Stomach (tissue), 9 donors: ENCODE results near the gene PUM2. TPM values are rescaled to one million over a fixed set of nuclear protein-coding genes. Genes with fewer than 3 reads are reported as not detected.

Experiments used
- DNase-seq, 2 donors: peaks; one replicate each; pipeline versions ENCODE4 v3.0.0 to v3.0.0-alpha.2; 2013 to 2019
- H3K27ac ChIP-seq, 5 donors: fragments of 200-600 bp in 4 of 5; sonication (generic) in 4 of 5; one replicate each; pipeline ENCODE4 v1.5.1; 2013 to 2019; ENCODE audit warnings: mild to moderate bottlenecking in 1 of 5, moderate library complexity in 1 of 5
- H3K27me3 ChIP-seq, 3 donors: fragments of 200-600 bp; sonication (generic); one replicate each; pipeline ENCODE4 v1.5.1; 2017 to 2019; ENCODE audit warnings: mixed run types in 1 of 3
- H3K36me3 ChIP-seq, 4 donors: fragments of 200-600 bp; sonication (generic); 1 replicate in 3 of 4; 2 replicates in 1 of 4; pipeline ENCODE4 v1.5.1; 2016 to 2019
- H3K4me1 ChIP-seq, 4 donors: fragments of 200-600 bp; sonication (generic); one replicate each; pipeline ENCODE4 v1.5.1; 2016 to 2019
- H3K4me3 ChIP-seq, 4 donors: fragments of 200-600 bp; sonication (generic) in 3 of 4; one replicate each; pipeline ENCODE4 v1.5.1; 2016 to 2019; ENCODE audit warnings: mild to moderate bottlenecking in 1 of 4
- H3K9me3 ChIP-seq, 4 donors: fragments of 200-600 bp; sonication (generic); one replicate each; pipeline ENCODE4 v1.5.1; 2016 to 2019
- EP300 ChIP-seq: sonication (generic); formaldehyde crosslinking; IDR thresholded peaks from one replicate; pipeline ENCODE4 v1.6.1; 2017; ENCODE audit warnings: antibody characterized with exemption
- POLR2A ChIP-seq, 4 donors: fragments of 450-650 bp; IDR thresholded peaks; one replicate each; pipeline ENCODE4 v1.6.1; 2016; ENCODE audit warnings: antibody characterized with exemption in 4 of 4, control low read depth in 2 of 4, mild to moderate bottlenecking in 1 of 4, moderate library complexity in 1 of 4
- POLR2AphosphoS5 ChIP-seq, 3 donors: sonication (generic); formaldehyde crosslinking; IDR thresholded peaks; one replicate each; pipeline ENCODE4 v1.6.1; 2016; ENCODE audit warnings: antibody characterized with exemption in 3 of 3
- WGBS, 5 donors: extraction: QIAGEN DNeasy Blood & Tissue Kit in 3 of 5; methylation state at CpG; one replicate each; pipeline versions ENCODE4 v1.1.5 to v1.1.7; 2013 to 2018; 5-methylcytosine and 5-hydroxymethylcytosine counted together
- intact Hi-C: fragments of 100-400 bp; cut with DNase I; formaldehyde crosslinking; loops from one replicate; pipeline ENCODE4 v1.15.1; 2023; ENCODE audit warnings: low total_unique reads
- polyA plus RNA-seq, 3 donors: library from polyadenylated mRNA; stranded (reverse); fragments of 200-250 nt; gene quantifications; one replicate each; pipeline ENCODE4 v1.2.3, GENCODE V29; 2013
- total RNA-seq, 5 donors: library from RNA; depleted of rRNA; stranded (reverse); fragments of >200 nt; gene quantifications; one replicate each; pipeline versions ENCODE4 v1.1.0 to v1.2.3, GENCODE V29; 2014 to 2016
- TF ChIP-seq, protein P1 (sequence below), 7 experiments: fragments of 450-650 bp in 4 of 7; fragments of 200-600 bp in 3 of 7; sonication (generic) in 3 of 7; IDR thresholded peaks; one replicate each; pipeline ENCODE4 v1.5.1; 2016 to 2019; ENCODE audit warnings: antibody characterized with exemption in 7 of 7, control low read depth in 2 of 7, mild to moderate bottlenecking in 1 of 7
- donor health status: healthy with polysubstance abuse.
- donor health status: Bipolar disorder and iron deficiency.
- donor health status: healthy.

The PUM2 gene
- total and polyA plus RNA-seq, 8 donors: 20.9 to 128 (median 39.7) TPM

DNA sequence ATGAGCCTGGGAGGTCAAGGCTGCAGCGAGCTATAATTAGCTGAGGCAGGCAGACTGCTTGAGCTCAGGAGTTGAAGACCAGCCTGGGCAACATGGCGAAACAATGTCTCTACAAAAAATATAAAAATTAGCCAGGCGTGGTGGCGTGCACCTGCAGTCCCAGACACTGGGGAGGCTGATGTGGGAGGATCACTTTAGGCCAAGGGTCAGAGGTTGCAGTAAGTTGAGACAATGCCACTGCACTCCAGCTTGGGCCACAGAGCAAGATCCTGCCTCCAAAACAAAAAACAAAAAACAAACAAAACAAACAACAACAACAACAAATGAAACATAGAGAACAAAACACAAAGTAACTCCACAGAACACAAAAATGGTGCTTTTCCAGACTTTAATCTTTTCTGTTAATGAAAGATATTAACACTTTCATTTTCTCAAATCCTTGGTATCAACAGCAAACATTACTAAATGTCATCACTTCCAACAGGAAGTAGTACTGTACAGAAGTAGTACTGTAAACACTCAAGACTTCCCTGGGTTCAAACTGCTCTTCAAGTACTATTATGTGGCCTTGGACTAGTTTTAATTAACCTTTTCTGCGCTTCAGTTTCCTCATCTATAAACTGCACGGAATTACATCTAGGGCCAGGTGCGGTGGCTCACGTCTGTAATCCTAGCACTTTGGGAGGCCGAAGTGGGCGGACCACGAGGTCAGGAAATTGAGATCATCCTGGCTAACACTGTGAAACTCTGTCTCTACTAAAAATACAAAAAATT lies 27.9 kb downstream of the PUM2 start:
- 91 to 93% (median 92%) methylated on average over 11 of the region's 11 CpGs for WGBS, 5 donors
- H3K4me1 ChIP-seq: peaks cover 19 to 78% (median 49%) of the 10 kb centered on the region in 4 donors

DNA sequence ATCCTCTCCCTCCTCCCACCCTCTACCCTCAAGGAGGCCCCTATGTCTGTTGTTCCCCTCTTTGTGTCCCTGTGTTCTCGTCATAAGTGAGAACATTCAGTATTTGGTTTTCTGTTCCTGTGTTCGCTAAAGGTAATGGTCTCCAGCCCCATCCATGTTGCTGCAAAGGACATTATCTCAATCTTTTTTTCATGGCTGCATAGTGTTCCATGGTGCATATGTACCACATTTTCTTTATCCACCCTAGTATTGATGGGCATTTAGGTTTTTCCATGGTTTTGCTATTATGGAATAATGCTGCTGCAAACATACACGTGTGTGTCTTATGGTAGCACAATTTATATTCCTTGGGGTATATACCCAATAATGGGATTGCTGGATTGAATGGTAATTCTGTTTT lies 33.0 kb downstream of the PUM2 start:
- H3K4me1 ChIP-seq: peaks cover 0 to 36% (median 12%) of the 10 kb centered on the region in 4 donors
- H3K9me3 ChIP-seq: no peaks in the 10 kb centered on the region
- WGBS, 5 donors: 92 to 99% (median 96%) methylated on average over 3 of the region's 3 CpGs
- peaks cover 22 to 87% (median 82%) of the 10 kb centered on the region in 4 donors for H3K36me3 ChIP-seq
- no peak overlapping the region for H3K4me3 ChIP-seq
- no peak for DNase-seq
- intact Hi-C loops: no loop called here
- H3K27me3 ChIP-seq: no peaks in the 10 kb centered on the region
- no peak overlapping the region for H3K27ac ChIP-seq
- TF ChIP-seq POLR2AphosphoS5 (IDR thresholded peaks at IDR 0.05) (no peak), POLR2A (IDR thresholded peaks at IDR 0.05) (no peak), EP300 (no peak)
- TF ChIP-seq, protein P1, sequence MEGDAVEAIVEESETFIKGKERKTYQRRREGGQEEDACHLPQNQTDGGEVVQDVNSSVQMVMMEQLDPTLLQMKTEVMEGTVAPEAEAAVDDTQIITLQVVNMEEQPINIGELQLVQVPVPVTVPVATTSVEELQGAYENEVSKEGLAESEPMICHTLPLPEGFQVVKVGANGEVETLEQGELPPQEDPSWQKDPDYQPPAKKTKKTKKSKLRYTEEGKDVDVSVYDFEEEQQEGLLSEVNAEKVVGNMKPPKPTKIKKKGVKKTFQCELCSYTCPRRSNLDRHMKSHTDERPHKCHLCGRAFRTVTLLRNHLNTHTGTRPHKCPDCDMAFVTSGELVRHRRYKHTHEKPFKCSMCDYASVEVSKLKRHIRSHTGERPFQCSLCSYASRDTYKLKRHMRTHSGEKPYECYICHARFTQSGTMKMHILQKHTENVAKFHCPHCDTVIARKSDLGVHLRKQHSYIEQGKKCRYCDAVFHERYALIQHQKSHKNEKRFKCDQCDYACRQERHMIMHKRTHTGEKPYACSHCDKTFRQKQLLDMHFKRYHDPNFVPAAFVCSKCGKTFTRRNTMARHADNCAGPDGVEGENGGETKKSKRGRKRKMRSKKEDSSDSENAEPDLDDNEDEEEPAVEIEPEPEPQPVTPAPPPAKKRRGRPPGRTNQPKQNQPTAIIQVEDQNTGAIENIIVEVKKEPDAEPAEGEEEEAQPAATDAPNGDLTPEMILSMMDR (IDR thresholded peaks at IDR 0.05): no peak

More for the DNA sequence above, 27.9 kb downstream of the PUM2 start:
- TF ChIP-seq, protein P1 (IDR thresholded peaks at IDR 0.05): no peak
- TF ChIP-seq EP300 (no peak), POLR2AphosphoS5 (IDR thresholded peaks at IDR 0.05) (no peak), POLR2A (IDR thresholded peaks at IDR 0.05) (no peak)
- no peak overlapping the region for H3K4me3 ChIP-seq
- H3K27me3 ChIP-seq: no peaks in the 10 kb centered on the region
- no peaks in the 10 kb centered on the region for H3K9me3 ChIP-seq
- intact Hi-C loops: no loop called here
- H3K36me3 ChIP-seq: peaks cover 14 to 73% (median 61%) of the 10 kb centered on the region in 4 donors
- no peak for DNase-seq
- no peak overlapping the region for H3K27ac ChIP-seq

DNA sequence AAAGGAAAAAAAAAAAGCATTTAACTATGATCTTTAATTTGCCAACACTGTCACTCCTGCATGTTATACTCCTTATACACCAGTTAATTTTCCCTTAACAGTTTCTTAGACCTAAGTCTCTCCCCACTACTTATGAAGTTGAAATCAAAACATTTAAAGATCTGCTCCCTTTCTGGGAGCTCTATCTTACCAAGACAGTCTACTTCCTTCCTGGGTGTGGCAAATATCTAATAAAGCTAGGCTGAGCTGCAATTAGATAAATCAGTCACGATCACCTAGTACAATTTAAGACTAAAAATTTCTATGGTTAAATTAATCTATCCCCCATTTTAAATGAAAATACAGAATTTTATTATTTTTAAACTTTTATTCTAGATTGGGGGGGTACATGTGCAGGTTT lies 33.4 kb downstream of the PUM2 start:
- intact Hi-C loops: no loop called here
- DNase-seq: no peak
- 33 to 62% (median 49%) methylated on average over 1 of the region's 1 CpG for WGBS, 5 donors
- Histone ChIP-seq H3K4me1 (peaks cover 0 to 35% (median 9%) of the 10 kb centered on the region in 4 donors), H3K36me3 (peaks cover 22 to 87% (median 80%) of the 10 kb centered on the region in 4 donors), H3K9me3 (no peaks in the 10 kb centered on the region), H3K4me3 (no peak overlapping the region), H3K27ac (no peak overlapping the region), H3K27me3 (no peaks in the 10 kb centered on the region)
- TF ChIP-seq, protein P1 (IDR thresholded peaks at IDR 0.05): no peak
- no peak for TF ChIP-seq POLR2AphosphoS5 (IDR thresholded peaks at IDR 0.05)

- no peaks in the 10 kb centered on the region for H3K9me3 ChIP-seq
- 83 to 91% (median 88%) methylated on average over 4 of the region's 4 CpGs for WGBS, 5 donors
- intact Hi-C loops: no loop called here
- H3K36me3 ChIP-seq: peaks cover 20 to 96% (median 84%) of the 10 kb centered on the region in 4 donors
- no peak for DNase-seq
- no peak overlapping the region for H3K4me3 ChIP-seq
- H3K27me3 ChIP-seq: no peaks in the 10 kb centered on the region
- no peak for TF ChIP-seq POLR2AphosphoS5 (IDR thresholded peaks at IDR 0.05)
- TF ChIP-seq, protein P1 (IDR thresholded peaks at IDR 0.05): no peak
- TF ChIP-seq POLR2A (IDR thresholded peaks at IDR 0.05): no peak
- no peak for TF ChIP-seq EP300
- H3K27ac ChIP-seq: no peak overlapping the region
- H3K4me1 ChIP-seq: peaks cover 0 to 13% (median 2%) of the 10 kb centered on the region in 4 donors
Measured at GRCh38 chr2:20314562-20315501, 35.8 kb downstream of the PUM2 start.
